CD14-positive monocyte (primary cell): ENCODE data around the gene TEKT1. TPM values are rescaled to one million over a fixed set of nuclear protein-coding genes. Genes with fewer than 3 reads are reported as not detected.

Source experiments
- DNase-seq, 3 donors: peaks; one replicate each; pipeline ENCODE4 v3.0.0-alpha.2; 2011 to 2022
- H2AFZ ChIP-seq: 2 replicates; pipeline ENCODE4 v1.6.0; 2012; ENCODE audit warnings: mild to moderate bottlenecking, low read depth, low read length, inconsistent platforms; ENCODE audit not compliant: insufficient read depth, poor library complexity, severe bottlenecking
- H3K27ac ChIP-seq, 2 donors: 1 replicate in 1 of 2; 2 replicates in 1 of 2; pipeline ENCODE4 v1.5.1; 2012 to 2013; ENCODE audit warnings: low read length in 2 of 2, control low read depth in 1 of 2, inconsistent platforms in 1 of 2, low read depth in 1 of 2, mild to moderate bottlenecking in 1 of 2
- H3K27me3 ChIP-seq, 2 donors: one replicate each; pipeline versions ENCODE4 v1.6.0 to v1.6.1; 2011 to 2013; ENCODE audit warnings: low read length in 2 of 2; ENCODE audit not compliant: control insufficient read depth in 2 of 2, insufficient read depth in 2 of 2
- H3K36me3 ChIP-seq, 2 donors: replicated peaks in 1 of 2; 1 replicate in 1 of 2; 2 replicates in 1 of 2; pipeline versions ENCODE4 v1.5.1 to v1.6.1; 2012 to 2013; ENCODE audit warnings: low read length in 2 of 2, control low read depth in 1 of 2, inconsistent platforms in 1 of 2, mild to moderate bottlenecking in 1 of 2; ENCODE audit not compliant: insufficient read depth in 2 of 2, control insufficient read depth in 1 of 2
- H3K4me1 ChIP-seq, 2 donors: 1 replicate in 1 of 2; 2 replicates in 1 of 2; pipeline versions ENCODE4 v1.5.1 to v1.6.1; 2012 to 2013; ENCODE audit warnings: low read length in 2 of 2, control low read depth in 1 of 2, inconsistent platforms in 1 of 2, mild to moderate bottlenecking in 1 of 2, moderate library complexity in 1 of 2; ENCODE audit not compliant: insufficient read depth in 2 of 2, control insufficient read depth in 1 of 2
- H3K4me2 ChIP-seq: replicated peaks from 2 replicates; pipeline ENCODE3; 2012; ENCODE audit warnings: low read length, moderate library complexity, mild to moderate bottlenecking; ENCODE audit not compliant: poor library complexity, severe bottlenecking; ENCODE audit errors: extremely low read depth
- H3K4me3 ChIP-seq, 3 experiments: fragments of 200-600 bp in 1 of 3; sonication (generic) in 1 of 3; replicated peaks in 1 of 3; 1 replicate in 2 of 3; 2 replicates in 1 of 3; pipeline ENCODE4 v1.5.1; 2011 to 2013; ENCODE audit warnings: low read length in 3 of 3, mild to moderate bottlenecking in 3 of 3, control low read depth in 2 of 3, low read depth in 2 of 3, inconsistent platforms in 1 of 3, moderate library complexity in 1 of 3
- H3K79me2 ChIP-seq: 2 replicates; pipeline ENCODE4 v1.6.0; 2012; ENCODE audit warnings: mild to moderate bottlenecking, control low read depth, inconsistent platforms, low read length, moderate library complexity; ENCODE audit not compliant: insufficient read depth
- H3K9ac ChIP-seq: 2 replicates; pipeline ENCODE4 v1.6.0; 2017; ENCODE audit warnings: low read length, mild to moderate bottlenecking; ENCODE audit not compliant: insufficient read depth, poor library complexity, severe bottlenecking
- H3K9me3 ChIP-seq, 2 donors: replicated peaks in 1 of 2; 1 replicate in 1 of 2; 2 replicates in 1 of 2; pipeline versions ENCODE4 v1.5.1 to v1.6.1; 2012 to 2013; ENCODE audit warnings: low read length in 2 of 2, control low read depth in 1 of 2; ENCODE audit not compliant: control insufficient read depth in 1 of 2, insufficient read depth in 1 of 2
- H4K20me1 ChIP-seq: 2 replicates; pipeline ENCODE4 v1.6.0; 2012; ENCODE audit warnings: mild to moderate bottlenecking, low read length, control low read depth, moderate library complexity; ENCODE audit not compliant: insufficient read depth
- H3K27ac Mint-ChIP-seq, 7 donors: one replicate each; pipeline ENCODE4 v1.8.0; 2020; ENCODE audit warnings: mild to moderate bottlenecking in 7 of 7, mixed read lengths in 7 of 7, moderate library complexity in 6 of 7, inconsistent platforms in 2 of 7
- H3K27me3 Mint-ChIP-seq, 3 donors: one replicate each; pipeline ENCODE4 v1.8.0; 2021 to 2022; ENCODE audit warnings: low read depth in 3 of 3, mild to moderate bottlenecking in 3 of 3, mixed read lengths in 3 of 3, moderate library complexity in 3 of 3, inconsistent platforms in 1 of 3
- H3K36me3 Mint-ChIP-seq, 2 donors: one replicate each; pipeline ENCODE4 v1.8.0; 2020; ENCODE audit warnings: mixed read lengths in 2 of 2, inconsistent platforms in 1 of 2, mild to moderate bottlenecking in 1 of 2
- H3K4me1 Mint-ChIP-seq: one replicate; pipeline ENCODE4 v1.8.0; 2020; ENCODE audit warnings: mild to moderate bottlenecking, mixed read lengths
- H3K4me3 Mint-ChIP-seq, 2 donors: one replicate each; pipeline ENCODE4 v1.8.0; 2020; ENCODE audit warnings: mild to moderate bottlenecking in 2 of 2, mixed read lengths in 2 of 2, moderate library complexity in 1 of 2
- H3K9me3 Mint-ChIP-seq, 7 donors: one replicate each; pipeline ENCODE4 v1.8.0; 2020 to 2022; ENCODE audit warnings: mixed read lengths in 7 of 7, mild to moderate bottlenecking in 6 of 7, moderate library complexity in 6 of 7, inconsistent platforms in 2 of 7
- CTCF ChIP-seq: fragments of 200-600 bp; IDR thresholded peaks from one replicate; pipeline ENCODE4 v1.8.0; 2022; ENCODE audit warnings: antibody characterized with exemption, mild to moderate bottlenecking
- WGBS: methylation state at CpG from one replicate; pipeline ENCODE4 v1.1.5; 2013; ENCODE audit warnings: missing lambda C conversion rate; ENCODE audit not compliant: insufficient coverage; 5-methylcytosine and 5-hydroxymethylcytosine counted together
- intact Hi-C, 2 donors: fragments of 100-400 bp; cut with micrococcal nuclease; formaldehyde crosslinking; loops; one replicate each; pipeline versions ENCODE4 v1.15.0 to v1.15.1; 2023
- polyA plus RNA-seq, 3 donors: library from polyadenylated mRNA; depleted of rRNA in 1 of 3; unstranded in 2 of 3; stranded (reverse) in 1 of 3; fragments of 300-500 nt in 2 of 3; fragments of >200 nt in 1 of 3; fragmentation: Illumina TruSeq in 2 of 3; gene quantifications; 1 replicate in 2 of 3; 2 replicates in 1 of 3; pipeline ENCODE4 v1.2.3, GENCODE V29; 2012 to 2021

TEKT1 gene
- polyA plus RNA-seq, 3 donors: not detected

GRCh38 chr17:6756425-6757031 is 75.0 kb downstream of the TEKT1 start:
- Histone ChIP-seq H3K9ac (peak overlapping the region; percentile 74), H3K79me2 (peaks cover 25% of the 10 kb centered on the region), H4K20me1 (peaks cover 31% of the 10 kb centered on the region), H3K4me1 (peaks cover 46 to 50% of the 10 kb centered on the region in 2 donors), H3K27ac (peak overlapping the region; percentile 85 to 93), H2AFZ (peak overlapping the region; percentile 93), H3K27me3 (no peaks in the 10 kb centered on the region), H3K4me2 (peak overlapping the region; percentile 89), H3K4me3 (peak overlapping the region; percentile 83 to 98 (median 97)), H3K36me3 (peaks cover 31 to 39% of the 10 kb centered on the region in 2 donors), H3K9me3 (no peaks in the 10 kb centered on the region)
- Mint-ChIP-seq H3K4me3 (peak overlapping the region; percentile 100), H3K4me1 (peaks cover 57% of the 10 kb centered on the region), H3K27me3 (peaks cover 0 to 6% (median 2%) of the 10 kb centered on the region in 3 donors), H3K27ac (peak overlapping the region; percentile 93 to 98 (median 95)), H3K9me3 (no peaks in the 10 kb centered on the region), H3K36me3 (peaks cover 38 to 41% of the 10 kb centered on the region in 2 donors)
- DNase-seq: no peak
- no peak for TF ChIP-seq CTCF
- intact Hi-C loops: no loop called here
- 6% methylated on average over 3 of the region's 13 CpGs for WGBS

GRCh38 chr17:6755731-6756184 is 75.8 kb downstream of the TEKT1 start, which contains the start of gene XAF1:
TSS of gene XAF1 (plus strand) at chr17:6756046. CDS start at chr17:6756079, 33 bp downstream.
- H3K27me3 ChIP-seq: no peaks in the 10 kb centered on the region
- H2AFZ ChIP-seq: peak within 1 kb of the TSS; percentile 93
- H3K36me3 ChIP-seq: peaks cover 25 to 32% of the 10 kb centered on the region in 2 donors
- no peak for TF ChIP-seq CTCF
- peaks cover 25% of the 10 kb centered on the region for H3K79me2 ChIP-seq
- H3K9me3 Mint-ChIP-seq: no peaks in the 10 kb centered on the region
- no peaks in the 10 kb centered on the region for H3K9me3 ChIP-seq
- H3K27ac ChIP-seq: peak within 1 kb of the TSS; percentile 85 to 93
- H3K9ac ChIP-seq: peak within 1 kb of the TSS; percentile 74
- H3K36me3 Mint-ChIP-seq: peaks cover 31 to 33% of the 10 kb centered on the region in 2 donors
- peak within 1 kb of the TSS; percentile 93 to 98 (median 95) for H3K27ac Mint-ChIP-seq
- intact Hi-C loops: no loop called here
- peak; percentile 43 to 56 (median 54) for DNase-seq
- H3K27me3 Mint-ChIP-seq: peaks cover 0 to 6% (median 2%) of the 10 kb centered on the region in 3 donors
- peak within 1 kb of the TSS; percentile 89 for H3K4me2 ChIP-seq
- H4K20me1 ChIP-seq: peaks cover 28% of the 10 kb centered on the region
- peaks cover 65% of the 10 kb centered on the region for H3K4me1 Mint-ChIP-seq
- peaks cover 49 to 50% of the 10 kb centered on the region in 2 donors for H3K4me1 ChIP-seq
- H3K4me3 Mint-ChIP-seq: peak within 1 kb of the TSS; percentile 100
- H3K4me3 ChIP-seq: peak within 1 kb of the TSS; percentile 83 to 98 (median 97)
- WGBS: 0% methylated on average over 12 of the region's 14 CpGs
